Measurements from ENCODE around the gene OGFRL1. TPM values are rescaled to one million over a fixed set of nuclear protein-coding genes. Genes with fewer than 3 reads are reported as not detected.

The OGFRL1 gene
- total and polyA plus RNA-seq, 9 of the 15 experiments (the other 6 are each of a cell fraction or from before 2014, with no cell fraction given), result 0.01 to 0.07 (median 0.03) TPM

- BruUV-seq (replicated peaks), result no TSS peak
- FAIRE-seq, result no peak
- no peak for ATAC-seq
Measured at GRCh38 chr6:71300561-71301168, 12.1 kb downstream of the OGFRL1 start.

More at GRCh38 chr6:71300561-71301168, 12.1 kb downstream of the OGFRL1 start:
- ChIA-PET POLR2A (interaction anchor here (1.6 kb wide), 1 partner anchor 20 kb away, joined by 5 read pairs; no protein-coding TSS in a partner anchor), CTCF (ENCODE audit: low intra/inter-chr PET ratio) (no interaction called here)
- H2AFZ ChIP-seq (ENCODE audit: low read depth, low read length), result no peak overlapping the region
- no peaks in the 10 kb centered on the region for H3K79me2 ChIP-seq (ENCODE audit: control insufficient read depth, insufficient read depth, low read length)
- no peak overlapping the region for H3K9ac ChIP-seq (ENCODE audit: insufficient read depth in 1 of 2, low read depth in 2 of 2, low read length in 2 of 2)
- H3K4me2 ChIP-seq (ENCODE audit: insufficient read depth, low read length), result no peak overlapping the region
- no peaks in the 10 kb centered on the region for H3K9me3 ChIP-seq (replicated peaks; ENCODE audit: control insufficient read depth, insufficient read depth, low read depth, low read length)
- intact Hi-C loops (cut with micrococcal nuclease) (no loop called here), in situ Hi-C loops (cut with MboI) (no loop called here)
- H3K36me3 ChIP-seq (ENCODE audit: control insufficient read depth, insufficient read depth, low read length), result no peaks in the 10 kb centered on the region
- DNase-seq (ENCODE audit: extremely low read depth in 1 of 4, low spot score in 3 of 4), result no peak
- H4K20me1 ChIP-seq (replicated peaks; ENCODE audit: control insufficient read depth, insufficient read depth, low read length), result no peaks in the 10 kb centered on the region
- H3K4me3 ChIP-seq, result no peak overlapping the region
- no peaks in the 10 kb centered on the region for H3K9me1 ChIP-seq (ENCODE audit: control insufficient read depth, insufficient read depth, low read length)
- H3K27ac ChIP-seq (ENCODE audit: extremely low read depth, low read depth, low read length), result no peak overlapping the region
- no peaks in the 10 kb centered on the region for H3K4me1 ChIP-seq (replicated peaks in 1 of 2; ENCODE audit: control insufficient read depth in 2 of 2, insufficient read depth in 2 of 2, low read length in 2 of 2)
- H3K27me3 ChIP-seq (ENCODE audit: control insufficient read depth in 2 of 2, insufficient read depth in 2 of 2, low read length in 2 of 2), result no peaks in the 10 kb centered on the region
- 0% methylated on average over 4 of the region's 4 CpGs for WGBS (ENCODE audit: insufficient coverage, low coverage, missing lambda C conversion rate)
- TF ChIP-seq EP300 (IDR thresholded peaks at IDR 0.05; ENCODE audit: low read length) (no peak), ZFPM2 (CRISPR knock-in tag; IDR thresholded peaks at IDR 0.05) (no peak), FOS (IDR thresholded peaks at IDR 0.05; ENCODE audit: extremely low read depth, insufficient read length) (no peak), RNF2 (IDR thresholded peaks at IDR 0.05) (no peak), C11orf30 (IDR thresholded peaks at IDR 0.05; ENCODE audit: low read depth) (no peak), ZNF507 (tag; conservative IDR thresholded peaks at IDR 0.05) (no peak), ZFP30 (CRISPR knock-in tag; IDR thresholded peaks at IDR 0.05; ENCODE audit: borderline replicate concordance) (no peak), MITF (IDR thresholded peaks at IDR 0.05) (no peak), SMAD1 (IDR thresholded peaks at IDR 0.05; ENCODE audit: low read depth, low read length, partially characterized antibody) (no peak), SREBF2 (CRISPR knock-in tag; IDR thresholded peaks at IDR 0.05) (no peak), POLR2B (IDR thresholded peaks at IDR 0.05; ENCODE audit: low read depth, partially characterized antibody) (no peak), NR2F6 (CRISPR knock-in tag; IDR thresholded peaks at IDR 0.05) (no peak), SAP30 (IDR thresholded peaks at IDR 0.05; ENCODE audit: borderline replicate concordance, insufficient read depth, low read depth, low read length, poor library complexity, severe bottlenecking) (no peak), ESRRB (CRISPR knock-in tag; IDR thresholded peaks at IDR 0.05; ENCODE audit: borderline replicate concordance) (no peak)
